ENCODE measurements around the gene TSPAN31. TPM values are rescaled to one million over a fixed set of nuclear protein-coding genes. Genes with fewer than 3 reads are reported as not detected.

TSPAN31 gene
- total and polyA plus RNA-seq, 2 of the 8 experiments (the other 6 are each of a cell fraction or from before 2014, with no cell fraction given), result 15.8 to 31.4 TPM

- peak; percentile 54; the same call in 1 of the 2 replicates for TF ChIP-seq MAX (IDR thresholded peaks at IDR 0.05)
- no peak for TF ChIP-seq EGR1 (IDR thresholded peaks at IDR 0.05; ENCODE audit: borderline replicate concordance, low read depth, low read length)
- no peak for TF ChIP-seq SUZ12 (IDR thresholded peaks at IDR 0.05; ENCODE audit: low read length)
- TF ChIP-seq KDM1A (IDR thresholded peaks at IDR 0.05; ENCODE audit: borderline replicate concordance, low read length), result no peak
- TF ChIP-seq ZNF274 (IDR thresholded peaks at IDR 0.05; ENCODE audit: borderline replicate concordance, extremely low read depth, low read length), result no peak
- TF ChIP-seq ASH2L (IDR thresholded peaks at IDR 0.05; ENCODE audit: low read length), result no peak
- no peak for TF ChIP-seq RFX5 (IDR thresholded peaks at IDR 0.05; ENCODE audit: borderline replicate concordance, low read depth, low read length)
- peak; percentile 83 for TF ChIP-seq SAP30 (IDR thresholded peaks at IDR 0.05; ENCODE audit: insufficient read depth, insufficient replicate concordance, low read length)
- TF ChIP-seq TBP (IDR thresholded peaks at IDR 0.05; ENCODE audit: low read depth, low read length), result no peak
- no peak for TF ChIP-seq TCF12 (IDR thresholded peaks at IDR 0.05; ENCODE audit: low read depth, low read length)
- TF ChIP-seq HDAC6 (IDR thresholded peaks at IDR 0.05; ENCODE audit: low read depth, low read length), result no peak
- TF ChIP-seq SRF (IDR thresholded peaks at IDR 0.05; ENCODE audit: low read depth, low read length), result no peak
- TF ChIP-seq SP1 (IDR thresholded peaks at IDR 0.05; ENCODE audit: low read depth, low read length), result no peak
- no peak for TF ChIP-seq CTCF (IDR thresholded peaks at IDR 0.05; ENCODE audit: control extremely low read depth in 1 of 3, insufficient read depth in 1 of 3, low read depth in 1 of 3, low read length in 3 of 3)
- no peak for TF ChIP-seq HDAC2 (IDR thresholded peaks at IDR 0.05; ENCODE audit: borderline replicate concordance in 1 of 2, low read depth in 2 of 2, low read length in 2 of 2)
- peak; percentile 63; the same call in 1 of the 2 replicates for TF ChIP-seq CREB1 (IDR thresholded peaks at IDR 0.05)
- TF ChIP-seq GABPA (IDR thresholded peaks at IDR 0.05; ENCODE audit: borderline replicate concordance, insufficient read depth, low read length), result no peak
- no peak for TF ChIP-seq KDM4A (IDR thresholded peaks at IDR 0.05; ENCODE audit: low read depth, low read length, severe bottlenecking)
Measured at GRCh38 chr12:57727758-57728395, 17.0 kb upstream of the TSPAN31 start (continued).

Measured in H1 (cell line).